Esophagus muscularis mucosa (tissue), 4 donors: Measurements from ENCODE around the gene CUBN.

Experiments
- EP300 ChIP-seq: sonication (generic); formaldehyde crosslinking; IDR thresholded peaks from one replicate; pipeline ENCODE4 v1.6.1; 2017; ENCODE audit warnings: antibody characterized with exemption
- POLR2A ChIP-seq: fragments of 450-650 bp; IDR thresholded peaks from one replicate; pipeline ENCODE4 v1.6.1; 2017; ENCODE audit warnings: antibody characterized with exemption, moderate library complexity, mild to moderate bottlenecking, low read depth
- TF ChIP-seq, protein P1 (sequence below), 3 experiments: fragments of 200-600 bp in 2 of 3; fragments of 450-650 bp in 1 of 3; sonication (generic) in 2 of 3; IDR thresholded peaks; one replicate each; pipeline ENCODE4 v1.5.1; 2017 to 2019; ENCODE audit warnings: antibody characterized with exemption in 3 of 3, mild to moderate bottlenecking in 2 of 3, moderate library complexity in 1 of 3

GRCh38 chr10:17178006-17178405, 48.4 kb upstream of the CUBN start:
- TF ChIP-seq, protein P1, sequence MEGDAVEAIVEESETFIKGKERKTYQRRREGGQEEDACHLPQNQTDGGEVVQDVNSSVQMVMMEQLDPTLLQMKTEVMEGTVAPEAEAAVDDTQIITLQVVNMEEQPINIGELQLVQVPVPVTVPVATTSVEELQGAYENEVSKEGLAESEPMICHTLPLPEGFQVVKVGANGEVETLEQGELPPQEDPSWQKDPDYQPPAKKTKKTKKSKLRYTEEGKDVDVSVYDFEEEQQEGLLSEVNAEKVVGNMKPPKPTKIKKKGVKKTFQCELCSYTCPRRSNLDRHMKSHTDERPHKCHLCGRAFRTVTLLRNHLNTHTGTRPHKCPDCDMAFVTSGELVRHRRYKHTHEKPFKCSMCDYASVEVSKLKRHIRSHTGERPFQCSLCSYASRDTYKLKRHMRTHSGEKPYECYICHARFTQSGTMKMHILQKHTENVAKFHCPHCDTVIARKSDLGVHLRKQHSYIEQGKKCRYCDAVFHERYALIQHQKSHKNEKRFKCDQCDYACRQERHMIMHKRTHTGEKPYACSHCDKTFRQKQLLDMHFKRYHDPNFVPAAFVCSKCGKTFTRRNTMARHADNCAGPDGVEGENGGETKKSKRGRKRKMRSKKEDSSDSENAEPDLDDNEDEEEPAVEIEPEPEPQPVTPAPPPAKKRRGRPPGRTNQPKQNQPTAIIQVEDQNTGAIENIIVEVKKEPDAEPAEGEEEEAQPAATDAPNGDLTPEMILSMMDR (IDR thresholded peaks at IDR 0.05), result no peak
- no peak for TF ChIP-seq EP300
- no peak for TF ChIP-seq POLR2A
